Cerebellar nuclear complex (tissue), 1 donor: Measurements from ENCODE around the gene COL19A1.
A peak's percentile ranks its signal among the peaks of the same experiment; 100 is the strongest.
"Not testable (repeated sequence)": the region's sequence is repeated elsewhere in the genome, so short reads cannot be mapped to it uniquely, and the experiment has no call there.

Experiments
- DNase-seq, 2 experiments: peaks; one replicate each; lab custom pipeline; 2025; lab: John Stamatoyannopoulos, UW

Gene COL19A1

DNA sequence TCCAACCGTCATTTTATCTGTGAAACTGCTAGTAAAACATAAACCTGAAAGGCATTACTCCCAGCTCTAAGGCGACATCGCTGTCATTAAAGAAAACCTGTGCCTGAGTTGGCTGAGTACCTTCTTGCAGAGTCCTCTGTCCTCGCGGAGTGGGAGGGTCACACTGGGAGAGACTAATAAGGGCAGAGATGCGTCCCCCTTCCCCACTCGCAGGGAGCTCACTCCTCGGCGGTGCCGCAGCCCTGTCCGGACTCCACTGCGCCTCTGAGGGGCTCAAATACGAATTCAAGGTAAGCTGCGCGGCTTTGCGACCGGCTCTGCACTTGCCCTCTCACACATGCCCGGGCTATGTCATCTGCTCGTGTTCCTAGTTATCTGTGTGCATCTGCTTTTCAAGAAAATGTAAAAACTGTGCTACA, at the start of gene COL19A1:
Gene COL19A1 (plus strand): TSS at position 206 of the 419 bp plus-strand sequence. CDS start 13,012 bp downstream, outside the sequence.
- DNase-seq, result peak; percentile 2 to 42

- DNase-seq, result no peak
Measured at GRCh38 chr6:69816569-69816968, 49.8 kb upstream of the COL19A1 start.

DNA sequence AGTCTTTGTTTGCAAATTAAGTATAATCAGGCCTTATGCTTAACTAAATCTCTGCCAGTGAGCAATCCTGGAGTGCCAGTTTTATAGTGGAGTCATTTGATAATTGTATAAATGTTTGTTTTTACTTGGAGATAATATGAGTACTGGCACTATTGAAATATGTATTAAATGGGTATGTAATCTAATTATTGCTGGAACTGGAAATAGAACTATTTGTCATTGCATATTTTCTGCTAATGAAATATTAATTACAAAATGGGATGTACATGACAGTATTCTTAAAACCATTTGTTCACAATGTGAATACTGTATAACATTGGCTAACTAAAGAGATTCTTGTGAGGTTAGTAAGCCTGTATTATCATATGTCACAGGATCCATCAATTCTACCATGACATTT, 49.0 kb upstream of the COL19A1 start:
- DNase-seq, result no peak

DNA sequence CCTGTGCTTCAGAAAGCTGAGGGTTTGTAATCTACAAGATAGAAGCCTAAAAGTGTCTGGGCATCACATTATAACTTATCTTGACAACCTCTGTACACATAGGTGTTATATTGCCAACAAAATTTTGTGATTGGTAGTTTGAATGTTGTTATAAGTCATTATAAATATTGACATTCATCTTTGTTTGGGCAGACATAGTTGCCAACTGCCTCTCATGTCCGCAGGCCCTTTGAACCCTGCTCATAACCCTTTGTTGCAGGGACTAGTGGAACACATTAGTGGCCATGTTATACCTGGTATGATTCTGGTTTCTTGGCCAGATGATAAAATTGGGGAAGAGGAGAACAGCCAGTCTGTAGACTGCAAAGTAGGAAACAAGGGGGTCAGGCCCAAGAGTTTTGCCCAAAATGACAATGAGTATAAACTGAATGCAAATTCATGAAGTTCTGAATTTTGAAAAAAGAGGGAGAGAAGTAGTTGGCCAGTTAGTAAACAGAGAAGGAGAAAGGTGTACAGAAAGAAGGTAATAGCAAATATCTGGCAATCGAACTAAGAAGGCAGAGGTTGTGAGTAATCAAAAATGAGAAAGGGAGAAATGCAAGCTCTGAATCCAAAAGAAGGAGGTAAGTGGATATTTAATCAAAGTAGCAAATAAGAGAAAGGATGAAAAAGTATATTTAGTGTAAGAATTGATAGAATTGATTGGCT, 48.0 kb upstream of the COL19A1 start:
- DNase-seq, result no peak

- no peak for DNase-seq
Measured at GRCh38 chr6:69819138-69819537, 47.2 kb upstream of the COL19A1 start.

GRCh38 chr6:69820018-69820417, 46.3 kb upstream of the COL19A1 start:
- no peak for DNase-seq

DNA sequence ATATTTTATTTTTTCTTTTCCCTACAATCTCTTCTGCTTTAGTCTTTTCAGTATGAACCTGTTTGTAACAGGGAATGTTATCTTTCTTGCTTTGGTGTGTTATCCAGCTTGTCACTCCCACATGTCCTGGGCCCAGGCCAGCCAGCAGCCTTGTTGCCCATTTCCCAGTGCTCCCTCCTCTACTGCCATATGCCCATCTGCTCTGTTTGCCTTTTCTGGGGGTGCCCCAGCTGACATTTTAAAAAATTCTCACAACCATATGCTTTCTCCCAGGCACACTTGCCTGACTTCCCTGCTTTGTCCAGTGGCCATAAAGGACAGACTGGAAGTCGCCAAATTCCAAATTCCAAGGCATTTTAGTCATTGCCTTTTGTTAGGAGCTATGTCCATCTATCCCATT, 45.9 kb upstream of the COL19A1 start:
- DNase-seq, result peak; percentile 76 to 89

DNA sequence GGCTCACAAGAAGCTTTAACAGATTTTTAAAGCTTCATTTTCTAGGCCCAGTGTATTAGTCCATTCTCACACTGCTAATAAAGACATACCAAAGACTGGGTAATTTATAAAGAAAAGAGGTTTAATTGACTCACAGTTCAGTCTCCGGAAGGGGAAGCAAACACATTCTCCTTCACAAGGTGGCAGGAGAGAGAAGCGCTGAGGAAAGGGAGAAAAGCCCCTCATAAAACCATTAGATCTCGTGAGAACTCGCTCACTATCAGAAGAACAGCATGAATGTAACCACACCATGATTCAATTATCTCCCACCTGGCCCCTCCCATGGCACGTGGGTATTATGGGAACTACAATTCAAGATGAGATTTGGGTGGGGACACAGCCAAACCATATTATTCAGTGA, 42.0 kb upstream of the COL19A1 start:
- not testable (repeated sequence) for DNase-seq

GRCh38 chr6:69825904-69826303, 40.5 kb upstream of the COL19A1 start:
- DNase-seq, result no peak

DNA sequence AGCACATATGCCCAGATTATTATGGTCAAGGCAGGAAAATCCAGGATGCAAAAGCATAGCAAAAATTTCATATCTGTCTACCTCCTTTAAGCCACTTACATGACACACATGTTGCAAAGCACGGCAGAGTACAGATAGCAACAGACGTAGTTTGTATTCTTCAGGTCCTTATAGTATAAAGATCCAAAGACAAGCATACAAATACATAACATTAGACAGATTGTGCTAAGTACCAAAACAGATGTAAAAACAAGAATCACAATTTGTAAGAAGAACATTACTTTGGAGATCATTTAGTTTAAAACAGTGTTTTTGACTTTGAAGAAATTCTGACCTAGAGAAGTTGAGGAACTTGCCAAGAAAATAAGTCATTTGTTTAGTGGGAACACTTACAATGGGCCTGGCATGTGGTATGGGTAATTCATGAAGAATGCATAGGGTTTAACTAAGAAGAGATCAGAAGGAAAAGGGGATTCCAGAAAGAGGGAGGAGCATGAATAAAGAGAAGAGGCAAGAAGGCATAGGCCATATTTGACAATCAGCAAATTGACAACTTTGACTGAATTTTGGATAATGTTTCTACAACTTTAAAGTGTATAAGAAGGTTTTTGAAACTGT, 39.0 kb upstream of the COL19A1 start:
- no peak for DNase-seq

GRCh38 chr6:69832558-69832957, 33.8 kb upstream of the COL19A1 start:
- no peak for DNase-seq

DNA sequence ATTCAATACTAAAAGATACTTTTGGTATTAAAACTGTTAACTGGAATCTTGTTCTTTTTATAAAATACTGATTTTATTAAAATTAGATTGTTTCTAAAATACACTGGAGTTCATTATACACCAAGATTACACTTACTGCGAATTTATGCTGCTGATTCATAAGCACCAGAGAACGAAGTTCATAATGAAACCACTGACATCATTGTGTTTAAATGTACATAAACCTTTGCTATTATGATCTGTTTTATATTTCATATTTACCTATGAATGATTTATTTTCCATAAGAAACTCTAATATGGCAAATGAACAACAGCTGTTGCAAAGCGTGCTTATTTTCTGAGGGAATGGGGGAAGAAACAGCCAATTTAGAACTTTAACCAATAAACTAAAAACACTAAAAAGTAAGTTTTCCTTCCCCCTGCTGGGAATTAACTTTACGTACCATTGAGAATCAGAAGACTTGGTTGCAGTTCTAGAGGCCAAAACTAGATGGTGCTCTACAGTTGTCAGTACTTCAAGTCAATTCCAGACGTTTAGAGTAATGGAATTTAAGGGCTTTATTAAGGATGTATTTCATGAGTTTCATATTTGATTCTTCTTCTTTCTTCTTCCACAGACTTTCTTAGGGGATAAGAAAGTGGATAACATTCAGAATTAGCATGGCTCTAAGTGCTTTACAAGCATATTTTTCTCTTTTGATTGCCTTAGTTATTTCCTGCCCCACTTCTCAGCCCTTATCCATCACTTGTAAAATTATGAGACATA, 30.8 kb upstream of the COL19A1 start:
- DNase-seq, result peak in 1 of 2 experiments; percentile 8

DNA sequence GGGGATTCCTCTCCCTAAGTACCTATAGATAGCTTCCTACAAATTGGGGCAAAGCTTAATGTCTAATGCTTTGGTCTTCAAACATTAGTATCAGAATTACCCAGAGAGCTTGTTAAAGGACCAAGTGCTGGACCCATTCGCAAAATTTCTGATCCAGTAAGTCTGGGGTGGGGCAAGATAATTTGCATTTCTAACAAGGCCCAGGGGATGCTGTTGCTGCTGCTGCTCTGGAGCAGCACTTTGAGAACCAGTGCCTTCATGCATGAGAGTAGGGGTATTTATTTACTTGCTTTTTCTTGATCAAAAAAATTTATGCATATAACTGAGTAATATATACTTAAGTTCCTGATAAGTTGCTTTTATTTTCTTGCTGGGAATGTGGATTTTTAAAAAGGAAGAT, 24.5 kb upstream of the COL19A1 start:
- DNase-seq, result no peak

DNA sequence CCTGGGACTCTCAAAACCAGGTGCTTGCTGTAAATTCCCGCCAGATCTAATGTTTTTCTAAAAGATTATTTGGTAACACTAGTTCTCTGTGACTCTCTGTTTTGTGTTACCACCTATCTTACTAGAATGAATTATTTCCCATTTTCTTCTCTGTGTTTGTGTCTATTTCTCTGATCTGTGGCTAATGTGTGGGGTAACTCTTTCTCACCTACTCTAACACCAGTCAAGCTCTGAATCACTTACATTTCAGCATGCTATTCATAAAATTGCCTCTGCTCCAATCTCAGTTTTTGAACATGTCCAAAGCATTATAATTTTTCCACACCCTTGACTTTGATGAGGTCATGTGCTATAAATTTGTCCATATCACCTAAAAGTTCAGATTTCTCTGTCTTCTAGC, 23.2 kb upstream of the COL19A1 start:
- no peak for DNase-seq

DNA sequence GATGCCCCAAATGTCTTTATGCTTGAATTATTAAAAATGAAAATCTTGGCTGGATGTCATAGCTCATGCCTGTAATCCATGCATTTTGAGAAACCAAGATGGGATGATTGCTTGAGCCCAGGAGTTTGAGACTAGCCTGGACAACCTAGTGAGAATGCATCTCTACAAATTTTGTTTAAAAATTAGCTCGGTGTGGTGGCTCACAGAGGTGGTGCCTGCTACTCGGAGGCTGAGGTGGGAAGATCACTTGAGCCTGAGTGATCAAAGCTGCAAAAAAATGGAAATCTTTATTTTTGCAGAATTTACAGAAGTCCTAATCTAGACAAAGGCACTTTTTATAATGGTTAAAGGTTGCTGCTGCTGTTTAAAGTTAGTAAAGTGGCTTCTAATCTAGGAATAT, 20.0 kb upstream of the COL19A1 start:
- no peak for DNase-seq

GRCh38 chr6:69846770-69847491, 19.4 kb upstream of the COL19A1 start:
- no peak for DNase-seq

- DNase-seq, result no peak
Measured at GRCh38 chr6:69847492-69847788, 18.9 kb upstream of the COL19A1 start.

GRCh38 chr6:69848552-69848951, 17.8 kb upstream of the COL19A1 start:
- DNase-seq, result no peak

DNA sequence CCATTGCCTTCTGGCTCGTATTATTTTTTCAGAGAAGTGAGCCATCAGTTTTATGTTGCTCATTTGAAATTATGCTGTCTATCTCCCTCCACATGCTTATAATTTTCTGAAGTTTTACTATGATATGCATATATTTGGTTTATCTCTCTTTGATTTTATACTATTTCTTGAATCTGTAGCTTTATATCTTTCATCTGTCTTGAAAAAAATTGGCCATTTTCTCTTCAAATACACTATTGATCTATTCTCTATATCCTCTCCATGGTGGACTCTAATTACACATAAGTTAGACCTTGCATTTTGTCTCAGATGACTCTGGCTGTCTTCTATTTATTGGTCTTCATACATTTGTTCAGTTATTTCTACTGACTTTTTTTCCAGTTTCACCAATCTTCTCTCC, 13.7 kb upstream of the COL19A1 start:
- DNase-seq, result no peak

DNA sequence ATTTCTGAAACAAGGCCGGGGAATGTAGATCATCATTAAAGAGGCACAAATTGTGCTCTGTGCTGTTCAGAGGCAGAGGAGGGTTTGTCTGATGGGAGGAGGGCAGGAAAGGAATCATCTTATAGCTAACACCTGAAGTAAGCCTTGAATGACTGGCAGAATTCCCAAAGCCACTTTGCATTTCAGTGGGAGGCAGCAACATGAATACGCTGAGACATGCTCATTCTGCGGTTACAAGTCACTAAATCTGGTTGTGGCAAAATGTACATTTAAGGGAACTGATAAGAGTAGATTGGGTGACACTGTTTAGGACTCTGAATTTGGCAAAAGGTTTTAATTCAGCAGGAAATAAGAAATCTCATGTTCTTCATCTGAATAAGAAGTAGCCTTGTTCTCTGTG, 4.4 kb upstream of the COL19A1 start:
- no peak for DNase-seq

- DNase-seq, result no peak
Measured at GRCh38 chr6:69863766-69864165, 2.6 kb upstream of the COL19A1 start.

DNA sequence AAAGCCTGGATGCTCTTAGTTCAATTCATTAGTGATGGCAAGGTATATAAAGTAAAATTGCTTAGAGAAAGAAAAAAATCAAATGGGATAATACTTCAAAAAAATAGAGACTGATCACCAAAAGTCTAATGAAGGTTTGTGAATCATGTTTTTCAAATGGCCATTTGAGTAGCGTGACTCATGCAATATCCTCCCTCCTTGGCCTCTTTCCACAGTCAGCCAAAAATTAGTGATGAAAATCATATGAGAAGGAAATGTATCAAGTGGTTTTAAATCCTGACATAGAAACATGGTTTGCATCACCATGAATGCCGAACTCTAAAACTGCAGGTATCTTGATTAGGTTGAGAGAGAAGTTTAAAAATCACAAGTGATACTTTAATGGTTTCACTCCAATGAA, 1.2 kb upstream of the COL19A1 start:
- no peak for DNase-seq
